Transverse colon (tissue), 4 donors: ENCODE measurements around the gene CCHCR1. TPM values are rescaled to one million over a fixed set of nuclear protein-coding genes. Genes with fewer than 3 reads are reported as not detected.

Experiments used
- DNase-seq: peaks from one replicate; pipeline ENCODE4 v3.0.0-alpha.2; 2019
- H3K27ac ChIP-seq, 4 donors: fragments of 200-600 bp; sonication (generic); 2 replicates each; pipeline ENCODE4 v1.5.1; 2016 to 2018; ENCODE audit warnings: inconsistent platforms in 4 of 4
- H3K27me3 ChIP-seq: fragments of 200-600 bp; sonication (generic); 2 replicates; pipeline ENCODE4 v1.5.1; 2017; ENCODE audit warnings: inconsistent platforms
- H3K36me3 ChIP-seq, 4 donors: fragments of 200-600 bp; sonication (generic); 2 replicates each; pipeline ENCODE4 v1.5.1; 2017 to 2019; ENCODE audit warnings: inconsistent platforms in 4 of 4
- H3K4me1 ChIP-seq, 4 donors: fragments of 200-600 bp; sonication (generic); 2 replicates each; pipeline ENCODE4 v1.5.1; 2017 to 2020; ENCODE audit warnings: inconsistent platforms in 4 of 4
- H3K4me3 ChIP-seq, 4 donors: fragments of 200-600 bp; sonication (generic); 1 replicate in 1 of 4; 2 replicates in 3 of 4; pipeline versions ENCODE4 v1.5.1 to v1.6.1; 2017 to 2019; ENCODE audit warnings: inconsistent platforms in 4 of 4
- H3K9me3 ChIP-seq, 2 donors: fragments of 200-600 bp; sonication (generic); 2 replicates each; pipeline ENCODE4 v1.5.1; 2017 to 2019; ENCODE audit warnings: inconsistent platforms in 2 of 2
- EP300 ChIP-seq: sonication (generic); formaldehyde crosslinking; IDR thresholded peaks from one replicate; pipeline ENCODE4 v1.6.1; 2017; ENCODE audit warnings: antibody characterized with exemption, low read depth
- POLR2A ChIP-seq: fragments of 450-650 bp; IDR thresholded peaks from one replicate; pipeline ENCODE4 v1.6.1; 2016; ENCODE audit warnings: antibody characterized with exemption, mild to moderate bottlenecking, moderate library complexity
- POLR2AphosphoS5 ChIP-seq, 3 donors: sonication (generic); formaldehyde crosslinking; IDR thresholded peaks; one replicate each; pipeline ENCODE4 v1.6.1; 2016; ENCODE audit warnings: antibody characterized with exemption in 3 of 3
- WGBS, 2 donors: methylation state at CpG; one replicate each; pipeline ENCODE4 v1.1.5; 2018; ENCODE audit warnings: low coverage in 1 of 2; 5-methylcytosine and 5-hydroxymethylcytosine counted together
- in situ Hi-C, 4 donors: fragments of 200-750 bp; cut with MboI; loops; one replicate each; pipeline versions ENCODE4 v1.15.0 to v1.15.1; 2017; ENCODE audit warnings: low sequenced_read_pairs in 3 of 4, low pct_ligation_motif_present in 1 of 4, low pct_unique_long_range_greater_than_20kb in 1 of 4
- intact Hi-C: fragments of 100-400 bp; cut with DNase I; formaldehyde crosslinking; loops from one replicate; pipeline ENCODE4 v1.15.1; 2023; ENCODE audit warnings: low total_unique reads
- total RNA-seq, 4 donors: library from RNA; depleted of rRNA; stranded (reverse); fragments of >200 nt; gene quantifications; one replicate each; pipeline ENCODE4 v1.1.0, GENCODE V29; 2016
- TF ChIP-seq, protein P1 (sequence below), 5 experiments: fragments of 200-600 bp in 3 of 5; fragments of 450-650 bp in 2 of 5; sonication (generic) in 3 of 5; IDR thresholded peaks; 1 replicate in 2 of 5; 2 replicates in 3 of 5; pipeline ENCODE4 v1.5.1; 2016 to 2017; ENCODE audit warnings: antibody characterized with exemption in 5 of 5, inconsistent platforms in 3 of 5, mild to moderate bottlenecking in 2 of 5, moderate library complexity in 1 of 5

The CCHCR1 gene
- total RNA-seq, 4 donors from 2014 or later: 15.0 to 44.1 (median 29.9) TPM

DNA sequence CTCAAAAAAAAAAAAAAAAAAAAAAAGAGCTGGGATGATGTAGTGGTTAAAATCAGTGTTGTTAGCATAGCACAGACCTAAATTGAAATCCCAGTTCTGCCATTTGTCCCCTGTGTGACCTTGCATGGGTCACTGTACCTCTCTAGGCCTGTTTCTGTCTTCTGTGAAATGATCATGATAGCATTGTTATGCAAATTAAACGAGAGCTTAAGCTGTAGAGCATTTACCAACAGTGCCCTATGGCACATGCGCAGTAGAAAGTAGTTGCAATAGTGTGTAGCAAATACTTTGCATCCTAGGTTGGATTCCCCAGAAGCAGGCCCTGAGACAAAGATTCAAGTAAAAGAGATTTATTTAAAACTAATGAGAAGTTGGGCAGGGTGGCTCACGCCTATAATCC is 26.0 kb downstream of the CCHCR1 start:
- Histone ChIP-seq H3K9me3 (no peaks in the 10 kb centered on the region), H3K4me3 (no peak overlapping the region), H3K27ac (no peak overlapping the region), H3K27me3 (no peaks in the 10 kb centered on the region), H3K36me3 (no peaks in the 10 kb centered on the region), H3K4me1 (no peaks in the 10 kb centered on the region)
- in situ Hi-C loops: loop anchor here in 3 of 4 donors (10.0 kb wide), 3 partner anchors 63 to 313 kb away; no protein-coding TSS in a partner anchor
- TF ChIP-seq, protein P1, sequence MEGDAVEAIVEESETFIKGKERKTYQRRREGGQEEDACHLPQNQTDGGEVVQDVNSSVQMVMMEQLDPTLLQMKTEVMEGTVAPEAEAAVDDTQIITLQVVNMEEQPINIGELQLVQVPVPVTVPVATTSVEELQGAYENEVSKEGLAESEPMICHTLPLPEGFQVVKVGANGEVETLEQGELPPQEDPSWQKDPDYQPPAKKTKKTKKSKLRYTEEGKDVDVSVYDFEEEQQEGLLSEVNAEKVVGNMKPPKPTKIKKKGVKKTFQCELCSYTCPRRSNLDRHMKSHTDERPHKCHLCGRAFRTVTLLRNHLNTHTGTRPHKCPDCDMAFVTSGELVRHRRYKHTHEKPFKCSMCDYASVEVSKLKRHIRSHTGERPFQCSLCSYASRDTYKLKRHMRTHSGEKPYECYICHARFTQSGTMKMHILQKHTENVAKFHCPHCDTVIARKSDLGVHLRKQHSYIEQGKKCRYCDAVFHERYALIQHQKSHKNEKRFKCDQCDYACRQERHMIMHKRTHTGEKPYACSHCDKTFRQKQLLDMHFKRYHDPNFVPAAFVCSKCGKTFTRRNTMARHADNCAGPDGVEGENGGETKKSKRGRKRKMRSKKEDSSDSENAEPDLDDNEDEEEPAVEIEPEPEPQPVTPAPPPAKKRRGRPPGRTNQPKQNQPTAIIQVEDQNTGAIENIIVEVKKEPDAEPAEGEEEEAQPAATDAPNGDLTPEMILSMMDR (IDR thresholded peaks at IDR 0.05): no peak
- TF ChIP-seq POLR2A (no peak), POLR2AphosphoS5 (IDR thresholded peaks at IDR 0.05) (no peak), EP300 (no peak)
- 90 to 95% methylated on average over 3 of the region's 3 CpGs for WGBS, 2 donors
- DNase-seq: no peak
- intact Hi-C loops: no loop called here

GRCh38 chr6:31130751-31131150 is 26.9 kb downstream of the CCHCR1 start:
- in situ Hi-C loops: loop anchor here in 3 of 4 donors (10.0 kb wide), 3 partner anchors 64 to 314 kb away; no protein-coding TSS in a partner anchor
- intact Hi-C loops: no loop called here
- TF ChIP-seq, protein P1 (IDR thresholded peaks at IDR 0.05): no peak
- TF ChIP-seq EP300: no peak
- no peak for TF ChIP-seq POLR2AphosphoS5 (IDR thresholded peaks at IDR 0.05)
- TF ChIP-seq POLR2A: no peak

GRCh38 chr6:31129130-31129529 is 28.5 kb downstream of the CCHCR1 start:
- TF ChIP-seq POLR2AphosphoS5 (IDR thresholded peaks at IDR 0.05) (no peak), EP300 (no peak), POLR2A (no peak)
- TF ChIP-seq, protein P1 (IDR thresholded peaks at IDR 0.05): no peak
- intact Hi-C loops (no loop called here), in situ Hi-C loops (no loop called here)
- Histone ChIP-seq H3K4me3 (no peak overlapping the region), H3K27me3 (no peaks in the 10 kb centered on the region), H3K36me3 (no peaks in the 10 kb centered on the region), H3K4me1 (no peaks in the 10 kb centered on the region), H3K9me3 (no peaks in the 10 kb centered on the region), H3K27ac (no peak overlapping the region)
- 47 to 60% methylated on average over 2 to 4 of the region's 4 CpGs for WGBS, 2 donors
- no peak for DNase-seq

More at GRCh38 chr6:31130751-31131150, 26.9 kb downstream of the CCHCR1 start:
- no peak overlapping the region for H3K27ac ChIP-seq
- 88 to 93% methylated on average over 1 to 3 of the region's 3 CpGs for WGBS, 2 donors
- H3K36me3 ChIP-seq: no peaks in the 10 kb centered on the region
- H3K9me3 ChIP-seq: no peaks in the 10 kb centered on the region
- no peaks in the 10 kb centered on the region for H3K27me3 ChIP-seq
- no peak for DNase-seq
- H3K4me3 ChIP-seq: no peak overlapping the region
- H3K4me1 ChIP-seq: no peaks in the 10 kb centered on the region

DNA sequence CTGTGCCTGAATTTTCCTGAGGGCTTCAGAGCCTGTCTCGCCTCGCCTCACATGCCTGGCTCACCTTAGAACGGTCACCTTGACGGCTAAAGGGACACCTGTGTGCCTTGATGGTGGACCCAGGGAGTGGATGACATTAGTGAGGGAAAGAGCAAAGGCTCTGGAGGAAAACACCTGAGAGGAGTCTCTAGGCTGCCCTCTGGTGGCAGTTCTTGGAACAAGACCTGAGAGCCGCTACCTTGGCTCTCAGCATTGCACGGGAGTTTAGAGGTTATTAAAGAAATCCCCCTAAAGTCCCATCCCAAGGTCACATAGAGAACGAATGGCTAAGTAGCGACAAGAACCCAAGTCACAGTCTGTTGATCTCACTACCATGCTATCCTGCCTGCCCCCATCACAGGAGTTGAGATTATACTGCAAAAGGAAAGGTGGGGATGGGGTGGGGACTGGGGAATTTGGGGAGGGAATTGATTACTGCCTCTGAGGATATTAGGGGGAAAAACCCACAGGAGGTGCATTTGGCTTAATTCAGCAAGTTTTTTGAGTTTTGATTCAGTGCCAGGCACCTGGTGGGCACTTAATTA is 29.4 kb downstream of the CCHCR1 start:
- DNase-seq: peak; percentile 80
- in situ Hi-C loops: no loop called here

More for the DNA sequence above, 29.4 kb downstream of the CCHCR1 start:
- Histone ChIP-seq H3K4me3 (no peak overlapping the region), H3K36me3 (no peaks in the 10 kb centered on the region), H3K4me1 (peaks cover 0 to 2% (median under 1%) of the 10 kb centered on the region in 4 donors), H3K27me3 (no peaks in the 10 kb centered on the region), H3K9me3 (no peaks in the 10 kb centered on the region), H3K27ac (no peak overlapping the region)
- TF ChIP-seq POLR2AphosphoS5 (IDR thresholded peaks at IDR 0.05) (no peak), EP300 (no peak), POLR2A (no peak)
- TF ChIP-seq, protein P1 (IDR thresholded peaks at IDR 0.05): peak; percentile 74 to 90 (median 85)
- intact Hi-C loops: no loop called here
- WGBS, 2 donors: 4% methylated on average over 8 of the region's 8 CpGs; no CpG with 5 or more reads in 1 of the 2 donors
